K562 (cell line): Measurements from ENCODE around the gene SCYL1.
"Not testable (repeated sequence)": the region's sequence is repeated elsewhere in the genome, so short reads cannot be mapped to it uniquely, and the experiment has no call there.

ENCODE experiments used
- KAT2B ChIP-seq: IDR thresholded peaks from one replicate; pipeline ENCODE4 v1.6.1; 2012; ENCODE audit warnings: low read depth, mild to moderate bottlenecking, control low read depth, inconsistent platforms, low read length, moderate library complexity
- POLR2A ChIP-seq: fragments of 450-650 bp; conservative IDR thresholded peaks from 2 replicates; pipeline ENCODE4 v1.6.1; 2016
- POLR2AphosphoS5 ChIP-seq: IDR thresholded peaks from 2 replicates; pipeline ENCODE4 v1.6.1; 2011; ENCODE audit warnings: mild to moderate bottlenecking, low read depth, low read length, moderate library complexity; ENCODE audit not compliant: control insufficient read depth, insufficient read depth
- RBFOX2 ChIP-seq: fragments of 200-400 bp; formaldehyde crosslinking; IDR thresholded peaks from 2 replicates; pipeline ENCODE4 v1.6.1; 2017; ENCODE audit warnings: low read depth, mild to moderate bottlenecking, low read length, moderate library complexity
- USF1 ChIP-seq: sonication (generic); formaldehyde crosslinking; IDR thresholded peaks from 2 replicates; pipeline ENCODE4 v1.9.0; 2022; ENCODE audit warnings: mild to moderate bottlenecking, missing genetic modification reagents
- ZBTB34 ChIP-seq: fragments of 250-450 bp; sonication (Bioruptor Pico); IDR thresholded peaks from 2 replicates; pipeline ENCODE4 v1.8.0; 2021; ENCODE audit warnings: mild to moderate bottlenecking, moderate library complexity

GRCh38 chr11:65518941-65519549 lies 5.8 kb upstream of the SCYL1 start:
- not testable (repeated sequence) for TF ChIP-seq ZBTB34; USF1 (CRISPR knock-in tag); RBFOX2; POLR2AphosphoS5; POLR2A; KAT2B
